ENCODE results near the gene ARMC12.

Gene ARMC12

GRCh38 chr6:35776364-35777215 lies 39.8 kb downstream of the ARMC12 start, which contains the start of gene CLPSL2:
TSS of gene CLPSL2 (plus strand) at chr6:35776598. CDS start at chr6:35776619, 21 bp downstream.
- no peak for DNase-seq (ENCODE audit: low spot score)

GRCh38 chr6:35777356-35778102 lies 40.7 kb downstream of the ARMC12 start:
- no peak for DNase-seq (ENCODE audit: low spot score)

- DNase-seq (ENCODE audit: low spot score): no peak
Observed at GRCh38 chr6:35778437-35778836, 41.6 kb downstream of the ARMC12 start.

- no peak for DNase-seq (ENCODE audit: low spot score)
Observed at GRCh38 chr6:35780719-35781118, 43.9 kb downstream of the ARMC12 start, which contains the start of gene CLPSL1. TSS of gene CLPSL1 (plus strand) at chr6:35781019. CDS start at chr6:35781111, 92 bp downstream.

GRCh38 chr6:35781290-35781689 lies 44.5 kb downstream of the ARMC12 start:
- DNase-seq (ENCODE audit: low spot score): no peak

- DNase-seq (ENCODE audit: low spot score): no peak
Observed at GRCh38 chr6:35782424-35782823, 45.6 kb downstream of the ARMC12 start.

- no peak for DNase-seq (ENCODE audit: low spot score)
Observed at GRCh38 chr6:35784200-35784599, 47.4 kb downstream of the ARMC12 start.

- no peak for DNase-seq (ENCODE audit: low spot score)
Observed at GRCh38 chr6:35786272-35786671, 49.4 kb downstream of the ARMC12 start.

GRCh38 chr6:35786810-35787209 lies 50.0 kb downstream of the ARMC12 start:
- no peak for DNase-seq (ENCODE audit: low spot score)

- DNase-seq (ENCODE audit: low spot score): no peak
Observed at GRCh38 chr6:35787266-35788218, 50.7 kb downstream of the ARMC12 start.

GRCh38 chr6:35788423-35788982 lies 51.7 kb downstream of the ARMC12 start:
- DNase-seq (ENCODE audit: low spot score): no peak

GRCh38 chr6:35790683-35791082 lies 53.9 kb downstream of the ARMC12 start:
- DNase-seq (ENCODE audit: low spot score): no peak

- no peak for DNase-seq (ENCODE audit: low spot score)
Observed at GRCh38 chr6:35794536-35795452, 58.0 kb downstream of the ARMC12 start.

GRCh38 chr6:35795453-35796071 lies 58.7 kb downstream of the ARMC12 start:
- DNase-seq (ENCODE audit: low spot score): no peak

- DNase-seq (ENCODE audit: low spot score): no peak
Observed at GRCh38 chr6:35796236-35796635, 59.4 kb downstream of the ARMC12 start.

GRCh38 chr6:35797837-35798526 lies 61.1 kb downstream of the ARMC12 start:
- no peak for DNase-seq (ENCODE audit: low spot score)
